Panc1 (cell line): Measurements from ENCODE around the gene ATAD5. TPM values are rescaled to one million over a fixed set of nuclear protein-coding genes. Genes with fewer than 3 reads are reported as not detected.

ENCODE experiments used
- ATAC-seq: fragments of 200-7000 bp; cut with Tn5 transposase; 2 replicates; pipeline ENCODE4 v1.9.1; 2020; ENCODE audit warnings: mild to moderate bottlenecking, moderate library complexity
- BruUV-seq: library from RNA; stranded (reverse); fragments of 400-500 nt; replicated peaks from 2 replicates; lab custom pipeline; 2021; lab: Mats Ljungman, UMichigan
- CTCF ChIA-PET: fragments of 300-600 bp; sonication (Branson Sonifier 250); formaldehyde crosslinking; loops from one replicate; lab custom pipeline; 2022; ENCODE audit warnings: antibody characterized with exemption; lab: Charles Lee
- POLR2A ChIA-PET: fragments of 300-600 bp; sonication (Branson Sonifier 250); formaldehyde crosslinking; loops from one replicate; lab custom pipeline; 2022; ENCODE audit warnings: antibody characterized with exemption; lab: Charles Lee
- DNase-seq: peaks from one replicate; pipeline ENCODE4 v3.0.0-alpha.2; 2010; ENCODE audit warnings: low read depth, low spot score
- H3K27ac ChIP-seq: 2 replicates; pipeline ENCODE4 v1.5.1; 2011; ENCODE audit warnings: mild to moderate bottlenecking, low read length, inconsistent platforms
- H3K27me3 ChIP-seq: fragments of 200-500 bp; sonication (Bioruptor generic); 2 replicates; pipeline ENCODE4 v1.6.0; 2014; ENCODE audit warnings: low read length, inconsistent platforms; ENCODE audit not compliant: control insufficient read depth, insufficient read depth
- H3K36me3 ChIP-seq: fragments of 200-500 bp; sonication (Bioruptor generic); 2 replicates; pipeline ENCODE4 v1.5.1; 2014; ENCODE audit warnings: inconsistent platforms, mild to moderate bottlenecking, low read length, moderate library complexity; ENCODE audit not compliant: control insufficient read depth, insufficient read depth
- H3K4me1 ChIP-seq: 2 replicates; pipeline ENCODE4 v1.5.1; 2011; ENCODE audit warnings: inconsistent platforms, mild to moderate bottlenecking, low read length, moderate library complexity; ENCODE audit not compliant: control insufficient read depth, insufficient read depth
- H3K4me3 ChIP-seq, 2 experiments: 2 replicates each; pipeline ENCODE4 v1.5.1; 2011 to 2012; ENCODE audit warnings: low read depth in 2 of 2, low read length in 2 of 2, mild to moderate bottlenecking in 2 of 2, inconsistent platforms in 1 of 2, moderate library complexity in 1 of 2
- H3K9me3 ChIP-seq: fragments of 200-500 bp; sonication (Bioruptor generic); 2 replicates; pipeline ENCODE4 v1.5.1; 2014; ENCODE audit warnings: low read depth, mild to moderate bottlenecking, inconsistent platforms, low read length, moderate library complexity; ENCODE audit not compliant: control insufficient read depth, insufficient read depth
- CTCF ChIP-seq: fragments of 450-650 bp; IDR thresholded peaks from 2 replicates; pipeline ENCODE4 v1.5.1; 2017; ENCODE audit warnings: mild to moderate bottlenecking
- POLR2AphosphoS5 ChIP-seq: IDR thresholded peaks from 2 replicates; pipeline ENCODE4 v1.6.1; 2012; ENCODE audit warnings: mild to moderate bottlenecking, low read depth, low read length, moderate library complexity
- REST ChIP-seq, 2 experiments: IDR thresholded peaks; 2 replicates each; pipeline ENCODE4 v1.6.1; 2011 to 2012; ENCODE audit warnings: low read depth in 2 of 2, control low read depth in 1 of 2, low read length in 1 of 2, mild to moderate bottlenecking in 1 of 2, moderate library complexity in 1 of 2; ENCODE audit not compliant: insufficient read depth in 1 of 2
- SIN3A ChIP-seq: IDR thresholded peaks from 2 replicates; pipeline ENCODE4 v1.6.1; 2012; ENCODE audit warnings: low read depth, mild to moderate bottlenecking, low read length, moderate library complexity, borderline replicate concordance; ENCODE audit not compliant: insufficient read depth
- TCF7L2 ChIP-seq: IDR thresholded peaks from 2 replicates; pipeline ENCODE4 v1.6.1; 2011; ENCODE audit warnings: mild to moderate bottlenecking, low read depth, low read length, inconsistent platforms
- in situ Hi-C: cut with HindIII; loops from 2 replicates; pipeline ENCODE4 v1.10.0; 2016; ENCODE audit warnings: low sequenced_read_pairs, low pct_unique_long_range_greater_than_20kb
- intact Hi-C: fragments of 100-400 bp; cut with micrococcal nuclease; formaldehyde crosslinking; loops from one replicate; pipeline ENCODE4 v1.10.0; 2022; ENCODE audit not compliant: unreplicated experiment
- total RNA-seq: library from RNA; stranded (reverse); gene quantifications from one replicate; pipeline ENCODE4 v1.2.1, GENCODE V29; 2021; ENCODE audit not compliant: unreplicated experiment

ATAD5 gene
- total RNA-seq, 1 experiment from 2014 or later = 11.5 TPM

DNA sequence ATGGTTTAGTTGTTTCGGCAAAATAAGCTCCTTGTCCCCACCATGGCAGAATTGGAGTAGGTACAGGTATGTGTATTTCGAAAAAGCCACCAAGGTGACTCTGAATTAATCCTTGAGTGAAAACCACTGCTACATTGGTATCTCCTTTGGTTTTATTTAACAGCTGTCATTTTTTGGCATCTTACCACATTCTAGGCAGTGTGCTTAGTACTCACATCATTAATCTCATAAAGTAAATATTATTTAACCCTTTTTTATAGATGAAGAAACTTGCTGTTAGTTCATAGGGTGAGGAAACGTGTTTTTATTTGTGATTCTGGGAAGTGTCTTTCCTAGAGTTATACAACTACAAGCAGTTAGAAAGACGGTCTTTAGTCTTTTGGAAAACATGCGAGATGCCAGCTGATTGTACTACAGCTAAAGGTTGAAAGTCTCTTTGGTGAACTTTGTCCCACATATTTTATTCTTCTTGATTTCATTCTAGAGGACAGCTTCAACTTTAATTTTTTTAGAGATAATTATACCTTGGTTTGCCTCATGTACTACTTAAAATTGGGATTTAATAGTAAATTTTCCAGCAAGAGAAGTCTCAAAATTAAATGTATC is 6.5 kb downstream of the ATAD5 start:
- intact Hi-C loops = no loop called here
- ChIA-PET POLR2A (no interaction called here), CTCF (no interaction called here)
- no peak overlapping the region for H3K4me3 ChIP-seq
- no peaks in the 10 kb centered on the region for H3K9me3 ChIP-seq
- BruUV-seq = no TSS peak
- H3K27ac ChIP-seq = no peak overlapping the region
- DNase-seq = no peak
- peaks cover 2% of the 10 kb centered on the region; the same call in 1 of the 2 replicates for H3K4me1 ChIP-seq
- H3K27me3 ChIP-seq = no peaks in the 10 kb centered on the region
- no peak for ATAC-seq
- peaks cover 12% of the 10 kb centered on the region; the same call in 1 of the 2 replicates for H3K36me3 ChIP-seq
- in situ Hi-C loops = no loop called here
- TF ChIP-seq CTCF (no peak), POLR2AphosphoS5 (no peak), SIN3A (no peak), TCF7L2 (no peak), REST (IDR thresholded peaks at IDR 0.05; ENCODE audit: insufficient read depth in 1 of 2, low read depth in 2 of 2, low read length in 1 of 2) (no peak)

DNA sequence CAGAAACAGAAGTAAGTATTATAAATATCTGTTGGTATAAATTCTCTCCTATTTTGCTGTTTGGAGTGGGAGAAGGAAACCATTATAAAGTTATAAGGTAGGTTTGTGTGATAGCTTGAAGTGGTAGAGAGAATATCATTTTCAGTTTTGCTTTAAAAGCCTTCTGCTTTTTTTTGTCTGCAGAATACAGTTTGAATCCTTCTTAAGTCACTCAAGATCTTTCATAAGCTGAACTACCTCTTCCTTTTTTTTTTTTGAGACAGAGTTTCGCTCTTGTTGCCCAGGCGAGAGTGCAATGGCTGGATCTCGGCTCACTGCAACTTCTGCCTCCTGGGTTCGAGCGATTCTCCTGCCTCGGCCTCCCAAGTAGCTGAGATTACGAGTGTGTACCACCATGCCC is 9.0 kb downstream of the ATAD5 start:
- intact Hi-C loops (no loop called here), in situ Hi-C loops (no loop called here)
- H3K4me3 ChIP-seq = no peak overlapping the region
- DNase-seq (no peak), ATAC-seq (no peak)
- ChIA-PET CTCF (no interaction called here), POLR2A (no interaction called here)
- no peaks in the 10 kb centered on the region for H3K4me1 ChIP-seq
- BruUV-seq = no TSS peak
- no peak for TF ChIP-seq POLR2AphosphoS5
- no peak for TF ChIP-seq CTCF
- no peak for TF ChIP-seq TCF7L2
- TF ChIP-seq SIN3A = no peak
- TF ChIP-seq REST (IDR thresholded peaks at IDR 0.05; ENCODE audit: insufficient read depth in 1 of 2, low read depth in 2 of 2, low read length in 1 of 2) = no peak
- H3K27ac ChIP-seq = no peak overlapping the region
- peaks cover 12% of the 10 kb centered on the region; the same call in 1 of the 2 replicates for H3K36me3 ChIP-seq
- H3K9me3 ChIP-seq = no peaks in the 10 kb centered on the region
- H3K27me3 ChIP-seq = no peaks in the 10 kb centered on the region
